ENCODE measurements around the gene PRELP. TPM values are rescaled to one million over a fixed set of nuclear protein-coding genes. Genes with fewer than 3 reads are reported as not detected.

PRELP gene
- not detected in 2 replicates for total RNA-seq

DNA sequence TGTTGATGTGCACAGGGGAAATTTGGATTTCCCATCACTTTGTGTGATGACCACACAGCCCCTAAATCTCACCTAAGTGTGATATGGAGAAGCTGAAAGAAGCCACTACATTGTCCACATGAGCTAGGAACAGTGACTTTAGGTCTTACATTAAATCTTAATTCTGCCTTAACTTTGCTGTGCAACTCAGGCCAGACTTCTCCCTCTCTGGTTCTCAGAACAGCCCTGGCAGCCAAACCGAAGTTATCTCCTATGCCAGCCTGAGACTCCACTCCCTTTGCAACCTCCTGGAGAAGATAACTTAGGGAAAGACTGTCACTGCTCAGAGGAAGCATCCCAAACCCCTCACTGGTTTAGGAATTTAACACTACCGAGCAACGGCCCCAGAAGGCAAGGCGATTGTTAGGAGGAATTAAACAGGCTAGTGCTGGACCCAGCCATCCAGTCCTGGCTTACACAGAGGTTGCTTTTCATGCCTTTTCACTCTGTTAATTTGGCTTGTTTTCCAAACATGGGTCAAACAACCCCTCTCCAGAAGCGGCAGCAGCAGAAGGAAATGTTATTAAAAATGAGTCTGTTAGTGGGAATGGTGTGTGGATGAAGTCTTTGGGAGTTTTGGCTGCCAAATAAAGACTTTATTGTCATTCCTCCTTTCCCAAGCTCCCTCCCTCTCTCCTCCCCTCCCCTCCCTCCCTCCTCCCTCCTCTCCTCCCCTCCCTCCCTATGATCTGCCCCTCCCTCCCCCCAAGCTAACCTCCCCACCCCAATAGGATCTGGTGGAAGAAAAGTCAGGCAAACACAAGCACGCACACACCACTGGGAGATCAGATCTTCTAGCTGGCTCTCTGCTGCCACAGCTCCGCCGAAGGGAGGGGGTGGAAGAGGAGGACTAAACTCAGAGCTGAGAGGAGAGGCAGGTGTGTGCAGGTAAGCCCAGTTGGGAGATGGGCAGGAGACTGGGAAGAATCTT, at the start of gene PRELP:
Gene PRELP (plus strand): TSS at position 795 of the 970 bp plus-strand sequence. CDS start 7,379 bp downstream, outside the sequence.
- TF ChIP-seq, protein P1, sequence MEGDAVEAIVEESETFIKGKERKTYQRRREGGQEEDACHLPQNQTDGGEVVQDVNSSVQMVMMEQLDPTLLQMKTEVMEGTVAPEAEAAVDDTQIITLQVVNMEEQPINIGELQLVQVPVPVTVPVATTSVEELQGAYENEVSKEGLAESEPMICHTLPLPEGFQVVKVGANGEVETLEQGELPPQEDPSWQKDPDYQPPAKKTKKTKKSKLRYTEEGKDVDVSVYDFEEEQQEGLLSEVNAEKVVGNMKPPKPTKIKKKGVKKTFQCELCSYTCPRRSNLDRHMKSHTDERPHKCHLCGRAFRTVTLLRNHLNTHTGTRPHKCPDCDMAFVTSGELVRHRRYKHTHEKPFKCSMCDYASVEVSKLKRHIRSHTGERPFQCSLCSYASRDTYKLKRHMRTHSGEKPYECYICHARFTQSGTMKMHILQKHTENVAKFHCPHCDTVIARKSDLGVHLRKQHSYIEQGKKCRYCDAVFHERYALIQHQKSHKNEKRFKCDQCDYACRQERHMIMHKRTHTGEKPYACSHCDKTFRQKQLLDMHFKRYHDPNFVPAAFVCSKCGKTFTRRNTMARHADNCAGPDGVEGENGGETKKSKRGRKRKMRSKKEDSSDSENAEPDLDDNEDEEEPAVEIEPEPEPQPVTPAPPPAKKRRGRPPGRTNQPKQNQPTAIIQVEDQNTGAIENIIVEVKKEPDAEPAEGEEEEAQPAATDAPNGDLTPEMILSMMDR (conservative IDR thresholded peaks at IDR 0.05; ENCODE audit: low read depth, low read length): no peak

DNA sequence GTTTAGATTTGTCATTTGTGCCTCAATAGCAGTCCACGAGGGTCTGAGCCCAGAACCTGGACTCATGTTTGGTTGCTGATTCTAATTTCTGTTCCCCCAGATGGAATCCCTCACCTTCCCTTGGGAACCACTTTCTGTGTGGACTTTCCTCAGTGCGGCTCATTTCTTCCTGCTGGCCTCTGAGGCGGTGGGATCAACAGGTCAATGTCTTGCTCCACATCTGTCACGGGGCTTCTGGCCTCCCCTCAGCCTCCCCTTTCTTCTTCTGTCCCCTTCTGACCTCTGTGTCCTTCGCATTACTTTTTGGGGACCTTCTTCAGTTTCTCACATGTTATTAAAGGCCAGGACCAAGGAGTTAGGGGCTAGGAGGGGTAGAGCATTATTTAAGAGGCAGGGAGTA, 49.2 kb upstream of the PRELP start:
- DNase-seq (ENCODE audit: low read depth): no peak
- no peak overlapping the region for H3K4me3 ChIP-seq (ENCODE audit: low read depth, low read length)
- TF ChIP-seq, protein P1 (conservative IDR thresholded peaks at IDR 0.05; ENCODE audit: low read depth, low read length): no peak

More for the DNA sequence above, at the start of gene PRELP:
- no peak within 1 kb of the TSS for H3K4me3 ChIP-seq (ENCODE audit: low read depth, low read length)
- DNase-seq (ENCODE audit: low read depth): no peak

DNA sequence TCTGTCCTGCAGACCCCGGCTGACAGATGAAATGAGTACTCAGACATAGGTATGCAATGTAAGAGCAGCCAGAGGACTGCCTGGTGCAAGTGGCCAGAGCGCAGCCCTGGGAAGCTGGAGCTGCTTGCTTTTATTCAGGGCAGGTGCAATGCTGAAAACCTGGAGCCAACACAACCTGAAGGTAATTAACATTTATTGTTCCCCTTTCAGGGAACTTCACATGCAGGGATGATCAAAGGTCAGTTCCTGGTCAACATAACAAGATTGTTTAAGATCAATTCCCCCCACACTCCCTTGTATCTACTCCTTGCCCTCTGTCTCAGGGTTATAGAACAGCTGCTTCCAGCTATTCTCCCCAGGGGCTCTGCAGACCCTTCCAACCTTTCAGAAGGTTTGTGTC, 48.7 kb upstream of the PRELP start:
- DNase-seq (ENCODE audit: low read depth): no peak
- no peak overlapping the region for H3K4me3 ChIP-seq (ENCODE audit: low read depth, low read length)
- TF ChIP-seq, protein P1 (conservative IDR thresholded peaks at IDR 0.05; ENCODE audit: low read depth, low read length): no peak

DNA sequence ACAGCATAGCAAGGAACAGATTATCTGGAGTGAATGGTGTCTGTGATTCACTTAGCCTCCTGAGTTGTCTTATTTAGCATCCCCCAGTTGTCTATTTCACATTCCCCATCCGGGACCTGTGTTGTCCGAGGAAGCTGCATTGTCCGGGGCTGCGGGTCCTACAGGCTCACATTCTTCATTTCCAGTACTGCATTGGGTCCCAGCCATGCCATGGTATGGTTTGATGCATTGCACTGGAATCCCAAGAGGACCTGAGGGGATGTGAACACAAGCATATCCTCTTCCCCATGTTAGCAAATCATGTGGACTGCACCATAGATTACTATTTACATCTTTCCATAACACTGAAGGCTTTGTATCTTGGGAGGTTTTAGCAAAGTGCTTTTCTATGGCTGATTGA, 48.2 kb upstream of the PRELP start:
- DNase-seq (ENCODE audit: low read depth): no peak
- TF ChIP-seq, protein P1 (conservative IDR thresholded peaks at IDR 0.05; ENCODE audit: low read depth, low read length): no peak
- no peak overlapping the region for H3K4me3 ChIP-seq (ENCODE audit: low read depth, low read length)

DNA sequence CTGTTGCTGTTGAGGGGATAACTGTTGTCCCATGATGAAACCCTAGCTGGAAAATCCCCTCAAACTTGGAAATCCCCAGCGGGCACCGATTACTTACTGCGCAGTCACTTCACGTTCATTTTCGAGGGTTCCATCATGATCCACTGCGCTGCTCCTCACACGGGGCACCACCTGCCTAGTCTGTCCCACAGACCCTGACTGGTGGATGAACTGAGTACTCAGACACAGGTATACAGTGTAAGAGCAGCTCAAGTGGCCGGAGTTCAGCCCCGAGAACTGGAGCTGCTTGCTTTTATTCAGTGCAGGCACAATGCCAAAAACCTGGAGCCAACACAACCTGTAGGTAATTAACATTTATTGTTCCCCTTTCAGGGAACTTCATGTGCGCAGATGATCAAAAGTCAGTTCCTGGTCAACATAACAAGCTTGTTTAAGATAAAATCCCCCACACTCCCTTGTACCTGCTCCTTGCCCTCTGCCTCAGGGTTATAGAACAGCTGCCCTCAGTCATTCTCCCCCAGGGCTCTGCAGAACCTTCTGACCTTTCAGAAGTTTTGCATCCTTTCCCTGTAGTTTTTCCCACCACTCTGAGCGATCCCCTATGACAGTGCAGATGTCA, 46.5 kb upstream of the PRELP start:
- TF ChIP-seq, protein P1 (conservative IDR thresholded peaks at IDR 0.05; ENCODE audit: low read depth, low read length): no peak
- no peak for DNase-seq (ENCODE audit: low read depth)
- no peak overlapping the region for H3K4me3 ChIP-seq (ENCODE audit: low read depth, low read length)

DNA sequence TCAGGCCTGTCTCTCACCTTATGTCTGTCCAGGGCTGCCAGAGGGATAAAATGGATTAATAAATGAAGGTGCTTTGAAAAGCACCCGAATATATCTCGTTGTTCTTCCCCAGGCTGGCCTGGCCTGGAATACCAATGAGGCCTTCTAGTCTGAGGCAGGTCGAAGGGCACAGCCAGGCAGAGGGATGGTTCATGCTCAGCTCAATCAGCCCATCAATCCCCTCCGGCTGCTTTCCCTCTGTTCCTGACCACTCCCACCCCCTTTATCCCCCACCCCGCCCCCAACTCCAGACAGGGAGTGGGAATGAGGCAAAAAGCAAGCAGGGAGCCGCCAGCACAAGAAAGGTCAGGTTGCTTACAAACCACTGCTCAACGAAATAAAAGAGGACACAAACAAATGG, 40.0 kb upstream of the PRELP start:
- TF ChIP-seq, protein P1 (conservative IDR thresholded peaks at IDR 0.05; ENCODE audit: low read depth, low read length): no peak
- H3K4me3 ChIP-seq (ENCODE audit: low read depth, low read length): no peak overlapping the region
- no peak for DNase-seq (ENCODE audit: low read depth)
